NB4 (cell line): ENCODE data around the gene CRAMP1.

ENCODE experiments used
- DNase-seq: peaks from one replicate; pipeline ENCODE4 v3.0.0; 2010; ENCODE audit warnings: low read depth
- H3K4me3 ChIP-seq: one replicate; pipeline ENCODE4 v1.5.1; 2011; ENCODE audit warnings: mild to moderate bottlenecking, low read depth, low read length, moderate library complexity
- MYC ChIP-seq: IDR thresholded peaks from 2 replicates; pipeline ENCODE4 v1.6.1; 2011; ENCODE audit warnings: low read depth, low read length
- POLR2A ChIP-seq: IDR thresholded peaks from 2 replicates; pipeline ENCODE4 v1.6.1; 2011; ENCODE audit warnings: mild to moderate bottlenecking; ENCODE audit not compliant: insufficient read length; ENCODE audit errors: extremely low read depth
- TF ChIP-seq, protein P1 (sequence below): IDR thresholded peaks from one replicate; pipeline ENCODE4 v1.5.1; 2012; ENCODE audit warnings: low read depth, low read length
- TF ChIP-seq, protein P2 (sequence below): IDR thresholded peaks from 2 replicates; pipeline ENCODE4 v1.6.1; 2011; ENCODE audit warnings: low read depth, low read length

Gene CRAMP1

DNA sequence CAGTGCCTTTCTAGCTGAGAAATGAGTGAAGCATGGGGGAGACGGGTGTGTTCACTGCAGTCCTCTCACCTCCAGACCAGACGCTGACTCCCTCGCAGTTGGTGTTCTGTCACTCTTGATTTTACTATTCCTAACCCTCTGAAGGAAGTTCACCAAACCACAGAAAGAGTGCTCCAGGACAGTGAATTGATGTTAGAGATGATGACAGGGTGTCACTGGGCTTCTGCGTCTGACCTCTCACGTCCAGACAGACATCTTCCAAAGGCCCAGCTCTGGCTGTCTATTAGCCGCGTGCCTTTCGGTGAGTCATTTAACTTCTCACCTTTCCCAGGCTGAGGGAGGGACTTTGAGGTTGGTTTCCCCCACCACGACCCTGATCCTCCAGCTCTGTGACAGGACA, 8.2 kb downstream of the CRAMP1 start:
- no peak overlapping the region for H3K4me3 ChIP-seq
- TF ChIP-seq MYC (no peak), POLR2A (no peak)
- TF ChIP-seq, protein P1, sequence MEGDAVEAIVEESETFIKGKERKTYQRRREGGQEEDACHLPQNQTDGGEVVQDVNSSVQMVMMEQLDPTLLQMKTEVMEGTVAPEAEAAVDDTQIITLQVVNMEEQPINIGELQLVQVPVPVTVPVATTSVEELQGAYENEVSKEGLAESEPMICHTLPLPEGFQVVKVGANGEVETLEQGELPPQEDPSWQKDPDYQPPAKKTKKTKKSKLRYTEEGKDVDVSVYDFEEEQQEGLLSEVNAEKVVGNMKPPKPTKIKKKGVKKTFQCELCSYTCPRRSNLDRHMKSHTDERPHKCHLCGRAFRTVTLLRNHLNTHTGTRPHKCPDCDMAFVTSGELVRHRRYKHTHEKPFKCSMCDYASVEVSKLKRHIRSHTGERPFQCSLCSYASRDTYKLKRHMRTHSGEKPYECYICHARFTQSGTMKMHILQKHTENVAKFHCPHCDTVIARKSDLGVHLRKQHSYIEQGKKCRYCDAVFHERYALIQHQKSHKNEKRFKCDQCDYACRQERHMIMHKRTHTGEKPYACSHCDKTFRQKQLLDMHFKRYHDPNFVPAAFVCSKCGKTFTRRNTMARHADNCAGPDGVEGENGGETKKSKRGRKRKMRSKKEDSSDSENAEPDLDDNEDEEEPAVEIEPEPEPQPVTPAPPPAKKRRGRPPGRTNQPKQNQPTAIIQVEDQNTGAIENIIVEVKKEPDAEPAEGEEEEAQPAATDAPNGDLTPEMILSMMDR: no peak
- TF ChIP-seq, protein P2, sequence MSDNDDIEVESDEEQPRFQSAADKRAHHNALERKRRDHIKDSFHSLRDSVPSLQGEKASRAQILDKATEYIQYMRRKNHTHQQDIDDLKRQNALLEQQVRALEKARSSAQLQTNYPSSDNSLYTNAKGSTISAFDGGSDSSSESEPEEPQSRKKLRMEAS: no peak
- no peak for DNase-seq

DNA sequence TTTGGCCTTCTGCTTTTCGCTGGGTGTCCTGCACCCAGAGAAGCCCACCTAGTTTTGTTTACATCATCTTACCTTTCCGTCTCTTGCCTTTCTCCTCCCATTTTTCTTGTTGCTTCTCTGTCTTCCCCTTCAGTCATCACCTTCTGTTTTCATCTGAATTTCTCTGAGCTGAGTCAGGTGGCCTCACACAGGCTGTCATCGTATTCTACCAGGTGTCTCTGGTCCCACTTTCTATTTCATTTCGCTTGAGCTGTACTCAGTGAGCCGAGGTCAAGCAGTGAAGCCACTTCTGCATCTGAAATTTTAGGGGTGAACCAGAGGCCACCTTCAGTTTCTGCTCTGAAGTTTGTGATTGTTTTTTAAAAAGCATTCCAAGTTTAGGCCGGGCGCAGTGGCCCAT, 9.7 kb downstream of the CRAMP1 start:
- TF ChIP-seq, protein P2: no peak
- TF ChIP-seq POLR2A (no peak), MYC (no peak)
- TF ChIP-seq, protein P1: no peak
- no peak for DNase-seq
- H3K4me3 ChIP-seq: no peak overlapping the region

DNA sequence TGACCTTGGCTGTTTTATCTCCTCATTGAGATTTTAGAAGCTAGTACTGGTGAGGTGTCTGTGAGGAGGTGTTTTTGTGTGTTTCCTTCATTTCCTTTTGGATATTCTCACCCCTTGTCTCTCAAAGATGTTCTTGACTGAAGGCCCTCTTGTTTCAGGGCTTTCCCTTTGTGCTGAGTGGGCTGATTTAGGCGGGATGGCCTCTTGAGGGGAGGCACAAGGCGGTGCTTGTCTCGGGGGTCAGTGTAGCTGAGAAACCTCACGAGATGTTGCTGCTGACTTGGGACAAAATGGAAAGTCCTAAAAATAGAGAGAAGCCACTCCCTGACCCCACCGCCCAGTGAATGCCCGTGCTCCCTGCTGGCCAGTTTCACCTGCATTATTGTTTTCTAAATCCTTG, 14.2 kb downstream of the CRAMP1 start:
- no peak for DNase-seq
- TF ChIP-seq MYC: no peak
- no peak for TF ChIP-seq POLR2A
- TF ChIP-seq, protein P1: no peak
- TF ChIP-seq, protein P2: no peak
- no peak overlapping the region for H3K4me3 ChIP-seq

DNA sequence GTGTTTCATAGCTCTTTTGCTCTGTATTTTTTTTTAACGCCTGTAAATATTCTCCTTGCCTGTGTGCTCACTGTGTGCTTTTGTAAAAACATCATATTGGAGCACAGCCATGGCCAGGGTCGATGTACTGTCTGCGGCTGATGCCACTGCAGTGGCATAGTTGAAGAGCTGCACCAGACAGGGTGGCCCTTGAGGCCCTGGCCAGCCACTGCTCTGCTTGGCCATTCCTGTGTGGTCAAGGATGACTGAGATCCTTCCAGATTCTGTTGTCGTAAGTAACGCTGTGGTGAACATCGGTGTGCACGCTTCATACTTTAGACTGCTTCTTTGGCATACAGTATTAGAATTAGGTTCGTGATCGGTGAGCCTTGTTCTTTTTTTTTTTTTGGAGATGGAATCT, 14.6 kb downstream of the CRAMP1 start:
- TF ChIP-seq MYC: no peak
- TF ChIP-seq POLR2A: no peak
- TF ChIP-seq, protein P1: no peak

DNA sequence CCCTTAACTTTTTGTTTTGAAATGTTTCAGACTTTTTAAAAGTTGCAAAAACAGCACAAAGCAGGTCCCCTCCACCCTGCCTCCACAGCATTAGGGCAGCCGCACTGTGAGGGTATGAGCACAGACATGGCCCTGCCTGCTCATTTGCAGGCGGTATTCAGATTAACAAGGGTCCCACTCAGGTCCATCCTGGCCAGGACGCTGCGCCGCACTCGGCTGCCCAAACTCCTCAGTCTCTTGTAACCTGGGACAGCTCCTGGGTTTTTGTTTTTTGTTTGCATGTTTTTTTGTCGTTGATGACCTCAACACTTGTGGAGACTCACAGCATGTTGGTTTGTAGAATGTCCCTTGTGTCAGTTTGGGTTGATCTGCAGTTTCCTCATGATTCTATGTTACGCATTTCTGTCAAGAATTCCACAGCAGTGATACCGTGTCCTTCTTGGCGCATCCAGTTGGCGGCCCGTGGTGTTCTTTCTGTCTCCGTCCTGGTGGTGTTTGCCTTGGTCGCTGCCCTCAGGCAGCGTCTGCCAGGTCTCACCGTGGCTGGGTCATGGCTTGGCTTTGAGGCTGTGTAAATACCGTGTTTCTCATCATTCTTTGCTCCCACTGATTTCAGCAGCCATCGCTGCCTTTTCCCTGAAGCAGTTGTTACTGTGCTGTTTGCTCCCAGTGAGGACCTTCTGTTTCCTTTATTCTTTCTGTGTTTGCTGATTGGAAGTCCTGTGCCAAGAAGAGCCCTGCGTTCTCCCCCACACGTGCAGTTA, 18.5 kb downstream of the CRAMP1 start:
- TF ChIP-seq, protein P2: no peak
- TF ChIP-seq MYC: no peak
- TF ChIP-seq POLR2A: no peak
- no peak for DNase-seq
- H3K4me3 ChIP-seq: no peak overlapping the region

More for the DNA sequence above, 14.6 kb downstream of the CRAMP1 start:
- DNase-seq: no peak
- no peak overlapping the region for H3K4me3 ChIP-seq

DNA sequence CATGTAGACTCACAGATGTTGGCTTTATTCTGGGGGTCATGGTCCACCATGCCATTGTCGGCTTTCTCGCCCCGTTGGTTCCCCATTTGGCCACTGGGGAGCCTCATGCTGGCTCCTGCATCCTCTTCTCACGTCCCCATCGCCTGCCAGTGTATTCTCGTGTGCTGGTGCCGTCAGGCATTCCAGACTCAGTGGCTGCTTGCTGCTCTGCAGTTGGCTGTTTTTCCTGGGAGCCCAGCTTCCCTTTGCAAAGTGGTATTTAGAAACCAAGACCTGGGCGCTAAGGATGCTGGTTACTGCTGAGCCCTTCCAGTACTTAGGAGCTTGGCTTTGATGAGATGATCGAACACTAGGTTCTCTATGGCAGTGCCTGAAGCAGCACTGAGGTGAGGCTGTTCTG, 19.1 kb downstream of the CRAMP1 start:
- DNase-seq: no peak
- H3K4me3 ChIP-seq: no peak overlapping the region
- TF ChIP-seq, protein P1: no peak
- TF ChIP-seq POLR2A (no peak), MYC (no peak)
- TF ChIP-seq, protein P2: no peak
